CD4-positive, alpha-beta T cell treated with Interleukin-15 for 4 hours (primary cell): ENCODE measurements around the gene SRRM1.

Source experiments
- DNase-seq: peaks from one replicate; pipeline ENCODE4 v3.0.0-alpha.2; 2020; ENCODE audit warnings: low spot score

SRRM1 gene, protein sequence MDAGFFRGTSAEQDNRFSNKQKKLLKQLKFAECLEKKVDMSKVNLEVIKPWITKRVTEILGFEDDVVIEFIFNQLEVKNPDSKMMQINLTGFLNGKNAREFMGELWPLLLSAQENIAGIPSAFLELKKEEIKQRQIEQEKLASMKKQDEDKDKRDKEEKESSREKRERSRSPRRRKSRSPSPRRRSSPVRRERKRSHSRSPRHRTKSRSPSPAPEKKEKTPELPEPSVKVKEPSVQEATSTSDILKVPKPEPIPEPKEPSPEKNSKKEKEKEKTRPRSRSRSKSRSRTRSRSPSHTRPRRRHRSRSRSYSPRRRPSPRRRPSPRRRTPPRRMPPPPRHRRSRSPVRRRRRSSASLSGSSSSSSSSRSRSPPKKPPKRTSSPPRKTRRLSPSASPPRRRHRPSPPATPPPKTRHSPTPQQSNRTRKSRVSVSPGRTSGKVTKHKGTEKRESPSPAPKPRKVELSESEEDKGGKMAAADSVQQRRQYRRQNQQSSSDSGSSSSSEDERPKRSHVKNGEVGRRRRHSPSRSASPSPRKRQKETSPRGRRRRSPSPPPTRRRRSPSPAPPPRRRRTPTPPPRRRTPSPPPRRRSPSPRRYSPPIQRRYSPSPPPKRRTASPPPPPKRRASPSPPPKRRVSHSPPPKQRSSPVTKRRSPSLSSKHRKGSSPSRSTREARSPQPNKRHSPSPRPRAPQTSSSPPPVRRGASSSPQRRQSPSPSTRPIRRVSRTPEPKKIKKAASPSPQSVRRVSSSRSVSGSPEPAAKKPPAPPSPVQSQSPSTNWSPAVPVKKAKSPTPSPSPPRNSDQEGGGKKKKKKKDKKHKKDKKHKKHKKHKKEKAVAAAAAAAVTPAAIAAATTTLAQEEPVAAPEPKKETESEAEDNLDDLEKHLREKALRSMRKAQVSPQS

DNA sequence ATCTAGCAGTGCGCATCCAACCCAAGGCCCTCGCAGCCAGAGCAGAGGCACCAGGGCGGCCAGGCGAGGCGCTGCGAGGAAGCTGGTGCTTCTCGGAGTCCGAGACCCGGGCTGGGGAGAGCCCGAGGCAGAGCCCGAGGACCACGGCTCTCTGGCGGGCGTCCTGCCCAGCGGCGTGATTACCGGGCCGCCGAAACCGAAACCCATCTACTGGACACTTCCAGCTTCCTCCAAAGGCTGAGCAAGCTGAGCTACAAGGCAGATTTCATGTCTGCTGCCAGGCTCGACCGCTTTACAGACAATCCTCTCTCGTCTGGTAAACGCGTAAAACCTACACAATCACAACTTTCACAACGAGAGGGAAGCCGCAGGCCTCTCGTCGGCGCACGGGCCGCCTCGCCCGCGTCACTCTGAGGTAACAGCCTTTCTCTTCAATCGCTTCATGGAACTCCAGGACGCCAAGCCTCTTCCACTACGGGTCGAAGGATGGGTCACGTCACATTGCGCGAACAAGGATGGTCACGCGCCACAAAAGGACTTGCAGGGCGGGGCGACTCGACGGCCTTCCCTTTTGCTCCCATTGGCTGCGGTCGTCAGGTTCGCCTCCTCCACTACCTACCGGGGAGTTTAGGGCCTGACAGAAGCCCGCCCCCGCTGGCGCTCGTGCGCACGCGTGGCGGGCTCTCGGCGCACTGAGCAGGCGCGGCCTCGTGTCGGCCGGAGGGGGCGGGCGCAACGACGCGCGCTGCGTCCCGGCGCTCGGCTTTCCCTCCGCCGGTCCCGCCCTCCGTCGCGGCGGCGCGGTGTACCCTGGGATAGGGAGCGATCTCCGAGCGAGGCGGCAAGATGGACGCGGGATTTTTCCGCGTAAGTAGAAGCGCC is at the start of gene SRRM1:
TSS of gene SRRM1 (plus strand) at position 822 of the 882 bp plus-strand sequence. CDS start at position 847, 25 bp downstream.
- DNase-seq, result peak; percentile 99

DNA sequence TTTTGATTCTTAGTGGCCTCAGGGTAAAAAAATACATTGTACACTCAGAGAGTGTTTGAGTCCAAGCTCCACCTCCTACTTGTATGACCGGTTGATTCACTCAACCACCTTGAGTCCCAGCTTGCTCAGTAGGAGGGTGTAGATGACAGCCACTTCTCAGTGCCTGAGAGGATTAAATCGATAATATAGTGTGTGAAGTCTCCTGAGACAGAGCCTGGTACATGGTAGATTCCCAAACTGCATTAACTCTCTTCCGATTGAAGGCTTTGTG is 48.8 kb upstream of the SRRM1 start:
- DNase-seq, result no peak

DNA sequence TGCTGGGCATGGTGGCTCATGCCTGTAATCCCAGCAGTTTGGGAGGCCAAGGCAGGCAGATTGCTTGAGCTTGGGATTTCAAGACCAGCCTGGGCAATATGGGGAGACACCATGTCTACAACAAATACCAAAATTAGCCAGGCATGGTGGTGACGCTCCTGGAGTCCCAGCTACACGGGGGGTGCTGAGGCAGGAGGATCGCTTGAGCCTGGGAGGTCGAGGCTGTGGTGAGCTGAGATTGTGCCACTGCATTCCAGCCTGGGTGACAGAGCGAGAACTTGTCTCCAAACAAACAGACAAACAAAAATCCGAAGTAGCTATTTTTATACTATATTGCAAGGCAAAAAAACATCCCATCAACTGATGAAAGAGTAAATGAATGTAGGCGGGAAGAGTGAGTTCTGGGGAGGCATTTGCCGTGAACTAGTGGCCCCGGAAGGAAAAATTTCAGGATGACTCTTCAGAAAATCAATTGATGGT is 46.7 kb upstream of the SRRM1 start:
- DNase-seq, result no peak

DNA sequence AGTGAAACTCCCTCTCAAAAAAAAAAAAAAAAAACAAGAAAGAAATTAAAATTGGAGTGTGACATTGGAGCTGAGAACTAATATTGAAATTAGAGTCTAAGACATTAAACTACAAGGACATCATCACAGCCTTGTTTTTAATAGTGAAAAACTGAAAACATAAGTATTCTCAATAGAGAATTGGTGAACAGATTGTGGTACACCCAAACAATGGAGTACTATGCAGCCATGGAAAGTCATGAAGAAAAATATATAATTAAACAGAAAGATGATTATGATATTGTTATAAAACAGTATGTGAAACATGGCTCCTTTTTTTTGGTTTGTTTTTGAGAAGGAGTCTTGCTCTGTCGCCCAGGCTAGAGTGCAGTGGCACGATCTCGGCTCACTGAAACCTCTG is 43.8 kb upstream of the SRRM1 start:
- no peak for DNase-seq

DNA sequence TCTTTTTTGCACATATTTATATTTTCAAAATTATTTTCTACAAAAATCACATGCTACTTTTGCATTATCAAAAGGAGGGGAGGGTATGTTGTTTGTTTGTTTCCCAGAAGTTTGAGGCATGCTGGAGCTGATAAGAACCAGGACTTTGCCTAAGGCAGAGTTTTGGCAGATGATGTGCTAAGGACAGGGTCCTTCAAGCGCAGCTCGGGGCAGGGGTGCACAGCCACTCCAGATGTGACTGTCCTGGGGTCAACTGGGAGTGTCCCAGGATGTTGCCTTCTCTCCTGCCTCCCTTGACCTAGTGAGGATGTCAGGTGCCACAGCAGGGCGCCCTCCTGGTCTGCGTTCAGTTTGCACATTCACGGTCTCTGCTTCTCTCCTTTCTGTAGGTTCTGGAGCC is 42.6 kb upstream of the SRRM1 start:
- no peak for DNase-seq

DNA sequence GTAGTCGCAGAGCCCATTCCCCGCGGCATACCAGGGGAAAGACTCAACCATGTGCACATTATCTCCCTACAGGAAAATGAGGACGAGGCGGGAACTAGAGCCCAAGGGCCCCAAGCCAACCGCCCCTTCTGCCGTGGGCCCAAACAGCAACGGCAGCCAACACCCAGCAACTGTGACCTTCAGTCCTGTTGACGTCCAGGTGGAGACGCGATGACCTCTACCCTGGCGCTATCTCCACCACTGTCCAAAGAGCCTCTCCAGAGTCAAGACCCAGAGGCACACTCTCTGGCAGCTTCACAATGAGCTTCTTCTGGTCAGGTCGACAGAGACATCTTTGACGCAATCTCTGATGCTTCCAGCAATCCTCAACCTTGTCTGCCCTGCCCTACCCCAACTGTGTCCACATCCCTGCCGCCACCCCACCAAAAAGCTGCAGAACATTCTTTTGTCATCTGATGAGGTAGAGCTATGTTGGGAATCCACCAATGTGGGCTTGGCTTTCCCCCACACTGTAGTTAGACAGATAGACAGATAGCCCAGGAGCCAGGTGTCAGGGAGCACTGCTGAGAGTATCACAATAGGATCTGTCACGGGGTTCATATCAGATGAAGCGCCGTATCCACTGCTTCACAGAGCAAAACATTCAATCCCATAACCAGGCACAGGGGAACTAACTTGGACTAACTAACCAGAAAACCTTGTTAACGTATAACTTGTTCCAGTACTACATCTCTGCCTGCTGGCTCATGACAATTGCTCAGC is 37.4 kb upstream of the SRRM1 start:
- DNase-seq, result no peak

DNA sequence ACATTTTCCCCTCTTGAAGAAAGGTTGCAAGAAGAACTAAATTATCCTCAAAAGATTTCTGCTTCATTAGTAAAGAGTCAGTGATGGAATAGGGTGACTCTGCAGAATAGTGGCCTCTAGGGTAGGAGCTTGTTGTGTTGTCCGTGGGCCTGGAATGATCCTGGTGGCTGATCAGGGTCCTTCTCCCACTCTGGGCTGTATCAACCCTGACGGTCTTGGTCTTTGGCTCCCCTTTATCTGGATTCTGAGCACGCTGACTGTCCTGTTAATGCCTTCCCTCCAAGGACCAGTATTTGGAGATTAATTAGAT is 36.9 kb upstream of the SRRM1 start:
- no peak for DNase-seq

DNA sequence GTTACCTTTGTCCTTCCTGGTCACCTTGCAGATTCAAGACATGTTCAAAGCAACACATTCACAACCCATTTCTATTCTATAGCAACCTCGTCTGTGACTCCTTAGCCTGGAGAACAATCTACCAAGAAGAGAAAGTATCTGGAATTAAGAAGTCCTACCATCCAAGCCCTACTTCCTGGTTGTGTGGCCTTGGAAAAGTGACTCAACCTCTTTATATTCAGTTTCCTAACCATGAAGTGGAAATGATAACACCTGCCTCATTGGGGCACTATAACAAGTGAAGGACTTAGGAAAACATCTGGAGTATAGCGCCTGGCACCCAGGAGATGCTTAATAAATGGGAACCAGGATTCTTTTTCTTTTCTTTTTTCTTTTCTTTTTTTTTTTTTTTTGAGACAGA is 36.5 kb upstream of the SRRM1 start:
- no peak for DNase-seq

DNA sequence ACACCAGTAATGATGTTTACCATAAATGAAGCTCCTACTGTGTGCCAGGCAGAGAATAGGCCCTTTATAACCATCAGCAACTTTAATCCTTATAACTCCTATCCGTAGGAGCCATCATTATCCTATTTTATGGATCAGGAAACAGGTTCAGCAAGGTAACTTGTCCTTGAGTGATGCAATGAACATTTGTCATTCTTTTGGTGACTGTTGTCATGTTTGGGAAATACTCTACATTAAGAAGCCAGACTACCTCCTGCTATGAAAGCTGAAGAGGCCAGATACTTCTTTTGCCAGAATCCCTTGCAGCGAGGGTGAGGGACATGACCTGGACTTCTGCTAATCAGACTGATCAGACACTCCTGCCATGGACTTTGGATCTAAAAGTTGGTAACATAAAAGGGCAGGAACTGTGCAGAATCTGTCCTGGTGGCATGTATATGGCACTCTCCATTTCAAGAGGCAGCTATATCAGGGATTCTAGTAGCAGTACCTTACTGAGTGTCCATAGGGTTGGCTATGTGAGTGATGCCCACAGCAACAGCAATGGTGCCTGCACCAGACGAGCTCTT is 33.1 kb upstream of the SRRM1 start:
- DNase-seq, result no peak

DNA sequence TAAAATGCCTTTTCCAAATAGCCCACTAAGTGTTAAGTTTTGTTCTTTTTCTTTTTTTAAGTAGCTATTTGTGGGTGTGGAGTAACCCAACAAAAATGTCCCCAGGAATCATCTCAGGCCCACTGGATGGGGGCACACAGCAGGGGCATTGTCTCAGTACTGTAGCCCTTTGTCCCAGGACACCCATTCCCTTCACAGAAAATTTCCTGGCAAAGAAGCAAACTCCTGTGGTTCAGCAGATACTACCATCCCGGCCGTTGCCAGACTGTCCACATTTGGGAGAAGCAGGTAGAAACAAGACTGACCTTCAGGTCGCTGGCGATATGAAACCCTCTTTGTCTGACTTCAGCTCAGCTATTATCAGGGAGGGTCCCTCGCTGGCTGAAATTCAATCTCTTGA is 23.7 kb upstream of the SRRM1 start:
- DNase-seq, result no peak

DNA sequence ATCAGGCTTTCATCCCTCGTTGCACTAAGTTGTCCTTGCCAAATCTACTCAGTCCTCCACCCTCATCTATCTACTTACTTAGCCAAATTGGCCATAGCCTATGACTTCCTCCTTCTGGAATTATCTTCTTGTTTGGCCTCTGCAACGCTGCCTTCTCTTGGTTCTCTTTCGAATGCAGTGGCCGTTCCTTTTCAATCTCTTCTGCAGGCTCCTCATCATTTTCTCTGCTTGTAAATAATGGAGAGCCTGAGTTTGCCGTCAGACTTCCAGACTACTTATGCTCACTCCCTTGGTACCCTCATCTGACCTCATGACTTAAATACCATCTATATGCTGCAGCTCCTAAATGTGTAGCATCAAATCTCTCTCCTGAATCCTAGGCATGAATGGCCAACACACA is 22.4 kb upstream of the SRRM1 start:
- DNase-seq, result no peak

DNA sequence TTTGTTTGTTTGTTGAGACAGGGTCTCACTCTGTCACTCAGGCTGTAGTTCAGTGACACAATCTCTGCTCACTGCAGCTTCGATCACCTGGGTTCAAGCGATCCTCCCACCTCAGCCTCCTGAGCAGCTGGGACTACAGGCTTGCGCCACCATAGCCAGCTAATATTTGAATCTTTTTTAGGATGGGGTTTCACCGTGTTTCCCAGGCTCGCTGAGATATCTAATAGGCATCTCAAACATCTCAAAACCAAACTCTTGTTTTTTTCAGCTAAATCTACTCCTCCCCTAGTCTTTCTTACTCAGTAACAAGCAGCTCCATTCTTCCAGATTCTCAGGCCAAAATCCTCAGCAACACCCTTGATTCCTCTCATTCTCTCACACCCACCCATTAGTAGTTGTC is 22.0 kb upstream of the SRRM1 start:
- DNase-seq, result no peak

DNA sequence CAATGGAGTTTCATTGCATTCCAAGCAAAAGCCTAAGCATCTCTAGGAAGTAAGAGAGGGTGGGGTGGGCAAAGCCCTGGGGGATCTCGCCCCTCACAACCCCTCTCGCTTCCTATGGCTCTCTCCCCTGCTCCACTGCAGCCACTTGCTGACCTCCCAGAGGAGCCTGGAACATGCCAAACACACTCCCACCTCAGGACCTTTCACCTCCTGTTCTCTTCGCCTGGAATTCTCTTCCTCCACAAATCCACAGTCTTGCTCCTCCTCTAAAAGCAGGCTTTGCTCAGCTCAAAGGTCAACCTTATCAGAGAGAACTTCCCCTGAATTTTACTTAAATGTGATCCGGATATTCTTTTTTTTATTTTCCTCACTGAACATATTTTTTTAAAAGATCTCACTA is 20.9 kb upstream of the SRRM1 start:
- no peak for DNase-seq

DNA sequence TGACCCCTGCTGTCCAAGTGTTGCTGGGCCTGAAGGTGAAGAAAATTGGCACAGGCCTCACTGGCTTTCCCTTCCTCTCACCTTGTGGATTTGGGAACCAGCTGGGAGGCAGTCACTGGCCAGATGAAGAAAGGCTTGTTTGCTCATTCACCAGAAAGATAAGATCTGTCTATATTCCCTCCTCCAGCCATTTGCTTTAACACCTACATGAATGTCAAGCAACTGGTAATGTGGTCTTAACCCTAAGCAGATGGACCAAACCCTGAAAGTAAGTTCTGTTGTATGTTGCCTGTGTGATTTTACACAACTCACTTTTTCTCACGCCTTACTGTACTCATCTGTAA is 10.3 kb upstream of the SRRM1 start:
- no peak for DNase-seq

DNA sequence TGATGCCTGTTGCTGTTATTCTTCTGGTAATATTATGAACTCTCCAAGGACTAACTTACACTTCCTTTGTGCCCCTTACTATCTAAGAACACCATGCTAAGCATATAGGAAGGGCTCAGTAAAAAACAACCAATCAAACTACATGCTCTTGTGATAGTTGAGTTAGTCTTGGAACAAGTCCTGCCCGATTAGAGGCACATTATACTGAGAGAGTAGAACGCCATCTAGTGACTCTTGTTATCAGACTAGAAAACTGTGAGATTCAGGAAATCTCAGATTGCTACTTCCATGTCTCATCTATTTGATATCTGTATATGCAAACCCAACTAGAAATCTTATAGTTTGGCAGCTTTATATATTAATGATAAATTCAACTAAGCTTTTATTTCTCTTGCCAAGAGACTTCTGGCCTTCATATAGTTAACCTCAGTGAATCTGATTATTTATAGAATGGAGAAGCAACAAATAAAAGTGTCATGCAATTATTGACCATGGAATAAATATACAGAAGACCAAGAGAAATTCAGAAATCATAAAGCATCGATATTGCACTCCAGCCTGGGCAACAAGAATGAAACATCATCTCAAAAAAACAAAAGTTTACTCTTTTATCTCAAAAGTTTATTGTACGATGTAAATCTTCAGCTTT is 7.8 kb upstream of the SRRM1 start:
- peak; percentile 59 for DNase-seq

DNA sequence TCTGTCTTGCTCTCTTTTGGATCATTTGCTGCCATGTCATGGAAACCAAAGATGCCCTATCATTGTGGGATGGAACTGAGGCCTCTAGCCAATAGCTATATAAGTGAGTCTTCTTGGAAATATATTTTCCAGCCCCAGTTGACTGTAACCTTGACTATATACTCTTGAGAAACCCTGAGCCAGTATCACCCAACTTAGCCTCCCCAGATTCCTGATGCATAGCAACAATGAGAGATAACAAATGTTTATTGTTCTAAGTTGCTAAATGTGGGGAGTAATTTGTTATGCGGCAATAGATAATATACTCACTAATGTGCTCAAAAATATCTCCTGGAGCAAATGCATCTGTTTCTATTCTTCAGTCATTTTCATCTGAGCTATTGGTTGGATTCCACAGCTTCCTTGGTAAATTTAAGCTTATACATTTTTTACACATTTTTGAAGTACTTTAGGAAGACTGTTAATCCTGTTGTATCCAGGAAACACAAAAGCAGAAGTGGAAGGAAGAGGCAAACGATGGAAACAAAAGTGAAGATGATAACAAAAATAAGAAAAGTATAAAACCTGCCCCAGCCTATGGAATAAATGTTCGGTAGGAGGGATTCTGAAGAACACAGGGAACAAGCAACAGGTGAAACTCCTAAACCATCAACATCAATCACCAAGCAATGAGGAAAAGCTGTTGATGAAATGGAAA is 6.3 kb upstream of the SRRM1 start:
- no peak for DNase-seq

DNA sequence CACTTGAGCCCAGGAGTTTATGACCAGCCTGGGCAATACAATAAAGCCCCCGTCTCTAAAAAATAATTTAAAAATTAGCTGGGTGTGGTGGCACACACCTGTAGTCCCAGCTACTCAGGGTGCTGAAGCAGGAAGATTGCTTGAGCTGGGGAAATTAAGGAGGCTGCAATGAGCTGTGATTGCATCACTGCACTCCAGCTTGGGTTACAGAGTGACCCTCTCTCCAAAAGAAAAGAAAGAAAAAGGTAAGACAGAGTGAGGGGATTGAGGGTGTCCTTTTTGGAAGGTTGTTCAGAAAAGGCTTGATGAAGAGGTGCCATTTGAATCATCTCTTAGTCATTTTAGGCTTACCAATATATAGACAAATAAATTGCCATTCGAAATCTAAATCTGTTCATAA is 4.0 kb upstream of the SRRM1 start:
- no peak for DNase-seq

DNA sequence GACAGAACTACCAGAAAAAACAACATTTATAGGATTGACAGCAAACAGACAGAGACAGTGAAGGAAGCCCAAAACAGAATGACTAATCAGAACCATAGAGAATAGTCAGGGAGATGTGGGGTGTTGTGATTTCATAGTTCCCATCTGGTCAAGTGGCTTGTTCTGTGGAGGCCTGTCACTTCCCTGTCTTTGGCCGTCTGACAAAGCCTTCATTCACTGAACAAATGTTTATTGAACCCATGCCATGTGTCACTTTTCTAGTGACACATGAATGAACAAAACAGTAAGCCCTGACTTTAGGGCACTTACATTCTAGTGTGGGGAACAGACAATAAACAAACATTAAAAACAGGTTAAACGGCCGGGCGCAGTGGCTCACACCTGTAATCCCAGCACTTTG is 3.2 kb upstream of the SRRM1 start:
- no peak for DNase-seq

DNA sequence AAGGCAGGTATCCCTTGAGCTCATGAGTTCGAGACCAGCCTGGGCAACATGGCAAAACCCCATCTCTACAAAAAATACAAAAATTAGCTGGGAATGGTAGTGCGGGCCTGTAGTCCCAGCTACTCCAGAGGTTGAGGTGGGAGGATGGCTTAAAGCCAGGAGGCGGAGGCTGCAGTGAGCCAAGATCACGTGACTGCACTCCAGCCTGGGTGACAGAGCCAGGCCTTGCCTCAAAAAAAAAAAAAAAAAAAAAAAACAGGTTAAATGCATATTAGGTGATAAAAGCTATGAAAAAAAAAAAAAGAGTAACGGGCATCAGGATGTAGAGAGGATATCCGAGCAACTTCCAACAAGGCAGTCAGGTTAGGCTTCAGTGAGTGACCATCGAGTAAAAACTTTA is 2.8 kb upstream of the SRRM1 start:
- DNase-seq, result no peak

DNA sequence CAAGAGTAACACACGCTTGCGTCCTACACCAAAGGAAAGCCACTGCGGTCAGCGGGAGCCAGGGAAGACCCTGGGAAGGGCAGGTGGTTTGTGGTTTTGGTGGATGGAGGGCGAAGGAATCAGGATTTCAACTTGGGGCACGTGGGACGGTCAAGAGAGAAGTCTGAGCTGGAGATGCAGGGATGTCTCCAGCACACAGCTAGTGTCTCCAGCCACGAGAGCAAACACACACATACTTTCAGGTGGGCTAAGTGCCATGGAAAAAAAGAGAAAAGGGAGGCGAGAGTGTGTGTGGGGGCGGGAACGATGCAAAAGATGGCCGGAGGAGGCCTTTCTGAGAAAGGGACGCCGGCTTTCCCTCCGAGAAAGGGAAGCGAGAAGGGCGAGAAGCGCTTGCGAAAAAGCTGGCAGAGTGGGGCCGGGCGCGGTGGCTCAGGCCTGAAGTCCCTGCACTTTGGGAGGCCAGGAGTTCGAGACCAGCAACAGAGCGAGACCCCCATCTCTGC is 1.4 kb upstream of the SRRM1 start:
- peak; percentile 34 for DNase-seq
